ENCODE data around the gene MDGA2. TPM values are rescaled to one million over a fixed set of nuclear protein-coding genes. Genes with fewer than 3 reads are reported as not detected.

MDGA2 gene
- total RNA-seq, 1 experiment from 2014 or later: not detected

- Histone ChIP-seq H3K4me1 (no peaks in the 10 kb centered on the region), H3K9me3 (no peaks in the 10 kb centered on the region), H3K27me3 (replicated peaks; ENCODE audit: control insufficient read depth, insufficient read depth, low read length) (no peaks in the 10 kb centered on the region), H3K36me3 (ENCODE audit: control insufficient read depth, insufficient read depth, low read length) (no peaks in the 10 kb centered on the region), H3K4me3 (ENCODE audit: low read depth, low read length) (no peak overlapping the region)
- no peaks in the 10 kb centered on the region for H3K27me3 Mint-ChIP-seq (ENCODE audit: insufficient read depth, unreplicated experiment)
- CTCF ChIA-PET: no interaction called here
- no peak for DNase-seq
- no peak overlapping the region for H3K27ac Mint-ChIP-seq (ENCODE audit: unreplicated experiment)
- no peak overlapping the region for H3K4me3 Mint-ChIP-seq (ENCODE audit: unreplicated experiment)
- no peaks in the 10 kb centered on the region for H3K4me1 Mint-ChIP-seq (ENCODE audit: low read depth, unreplicated experiment)
- H3K36me3 Mint-ChIP-seq (ENCODE audit: insufficient read depth, unreplicated experiment): no peaks in the 10 kb centered on the region
- POLR2A ChIA-PET: no interaction called here
- intact Hi-C loops (cut with micrococcal nuclease; ENCODE audit: unreplicated experiment): no loop called here
- no TSS peak for BruUV-seq (replicated peaks)
- no peaks in the 10 kb centered on the region for H3K9me3 Mint-ChIP-seq (ENCODE audit: unreplicated experiment)
- TF ChIP-seq CTCF (IDR thresholded peaks at IDR 0.05; ENCODE audit: insufficient read depth in 1 of 2, low read depth in 1 of 2, low read length in 1 of 2, severe bottlenecking in 1 of 2, unreplicated experiment in 1 of 2): no peak
These were observed 284.4 kb downstream of the MDGA2 start for GRCh38 chr14:47390831-47391504.

- intact Hi-C loops (cut with micrococcal nuclease; ENCODE audit: unreplicated experiment): no loop called here
- H3K27ac Mint-ChIP-seq (ENCODE audit: unreplicated experiment): no peak overlapping the region
- Histone ChIP-seq H3K4me3 (ENCODE audit: low read depth, low read length) (no peak overlapping the region), H3K27me3 (replicated peaks; ENCODE audit: control insufficient read depth, insufficient read depth, low read length) (no peaks in the 10 kb centered on the region), H3K4me1 (no peaks in the 10 kb centered on the region), H3K9me3 (no peaks in the 10 kb centered on the region), H3K36me3 (ENCODE audit: control insufficient read depth, insufficient read depth, low read length) (no peaks in the 10 kb centered on the region)
- no peaks in the 10 kb centered on the region for H3K36me3 Mint-ChIP-seq (ENCODE audit: insufficient read depth, unreplicated experiment)
- no peak for DNase-seq
- no peaks in the 10 kb centered on the region for H3K4me1 Mint-ChIP-seq (ENCODE audit: low read depth, unreplicated experiment)
- no peak overlapping the region for H3K4me3 Mint-ChIP-seq (ENCODE audit: unreplicated experiment)
- BruUV-seq (replicated peaks): no TSS peak
- H3K9me3 Mint-ChIP-seq (ENCODE audit: unreplicated experiment): no peaks in the 10 kb centered on the region
- CTCF ChIA-PET: no interaction called here
- no peaks in the 10 kb centered on the region for H3K27me3 Mint-ChIP-seq (ENCODE audit: insufficient read depth, unreplicated experiment)
- POLR2A ChIA-PET: no interaction called here
- TF ChIP-seq CTCF (IDR thresholded peaks at IDR 0.05; ENCODE audit: insufficient read depth in 1 of 2, low read depth in 1 of 2, low read length in 1 of 2, severe bottlenecking in 1 of 2, unreplicated experiment in 1 of 2): no peak
These were observed 285.9 kb downstream of the MDGA2 start for GRCh38 chr14:47389535-47389934.

DNA sequence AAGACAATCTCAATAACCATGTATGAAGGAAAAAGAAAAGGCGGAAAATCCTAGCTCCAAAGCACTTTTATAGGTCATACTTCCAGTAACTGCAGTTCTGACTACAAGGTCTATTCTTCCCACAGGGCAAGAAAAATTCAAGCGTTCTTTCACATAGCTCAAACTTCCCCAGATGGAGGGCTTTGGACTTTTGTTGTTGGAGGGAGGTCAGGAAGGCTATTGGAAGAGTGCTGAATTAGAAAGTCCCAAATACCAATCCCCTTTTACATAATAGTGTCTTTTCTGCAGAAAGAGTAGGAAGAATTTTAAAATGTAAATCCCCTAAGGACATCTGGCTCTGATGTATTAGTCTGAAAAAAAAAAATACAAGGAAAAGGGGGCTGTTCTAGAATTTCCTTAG is 309.4 kb downstream of the MDGA2 start:
- Mint-ChIP-seq H3K9me3 (ENCODE audit: unreplicated experiment) (no peaks in the 10 kb centered on the region), H3K4me3 (ENCODE audit: unreplicated experiment) (no peak overlapping the region), H3K27ac (ENCODE audit: unreplicated experiment) (no peak overlapping the region), H3K4me1 (ENCODE audit: low read depth, unreplicated experiment) (no peaks in the 10 kb centered on the region), H3K27me3 (ENCODE audit: insufficient read depth, unreplicated experiment) (no peaks in the 10 kb centered on the region), H3K36me3 (ENCODE audit: insufficient read depth, unreplicated experiment) (no peaks in the 10 kb centered on the region)
- POLR2A ChIA-PET: no interaction called here
- intact Hi-C loops (cut with micrococcal nuclease; ENCODE audit: unreplicated experiment): no loop called here
- no TSS peak for BruUV-seq (replicated peaks)
- Histone ChIP-seq H3K4me1 (no peaks in the 10 kb centered on the region), H3K27me3 (replicated peaks; ENCODE audit: control insufficient read depth, insufficient read depth, low read length) (no peaks in the 10 kb centered on the region), H3K4me3 (ENCODE audit: low read depth, low read length) (no peak overlapping the region), H3K9me3 (no peaks in the 10 kb centered on the region), H3K36me3 (ENCODE audit: control insufficient read depth, insufficient read depth, low read length) (no peaks in the 10 kb centered on the region)
- TF ChIP-seq CTCF (IDR thresholded peaks at IDR 0.05; ENCODE audit: insufficient read depth in 1 of 2, low read depth in 1 of 2, low read length in 1 of 2, severe bottlenecking in 1 of 2, unreplicated experiment in 1 of 2): no peak
- CTCF ChIA-PET: no interaction called here
- no peak for DNase-seq

All from Caco-2 (cell line).